Transverse colon (tissue), 4 donors: ENCODE measurements around the gene UBE2E2. TPM values are rescaled to one million over a fixed set of nuclear protein-coding genes. Genes with fewer than 3 reads are reported as not detected.

Experiments used
- DNase-seq: peaks from one replicate; pipeline ENCODE4 v3.0.0-alpha.2; 2019
- H3K27ac ChIP-seq, 4 donors: fragments of 200-600 bp; sonication (generic); 2 replicates each; pipeline ENCODE4 v1.5.1; 2016 to 2018; ENCODE audit warnings: inconsistent platforms in 4 of 4
- H3K27me3 ChIP-seq: fragments of 200-600 bp; sonication (generic); 2 replicates; pipeline ENCODE4 v1.5.1; 2017; ENCODE audit warnings: inconsistent platforms
- H3K36me3 ChIP-seq, 4 donors: fragments of 200-600 bp; sonication (generic); 2 replicates each; pipeline ENCODE4 v1.5.1; 2017 to 2019; ENCODE audit warnings: inconsistent platforms in 4 of 4
- H3K4me1 ChIP-seq, 4 donors: fragments of 200-600 bp; sonication (generic); 2 replicates each; pipeline ENCODE4 v1.5.1; 2017 to 2020; ENCODE audit warnings: inconsistent platforms in 4 of 4
- H3K4me3 ChIP-seq, 4 donors: fragments of 200-600 bp; sonication (generic); 1 replicate in 1 of 4; 2 replicates in 3 of 4; pipeline versions ENCODE4 v1.5.1 to v1.6.1; 2017 to 2019; ENCODE audit warnings: inconsistent platforms in 4 of 4
- H3K9me3 ChIP-seq, 2 donors: fragments of 200-600 bp; sonication (generic); 2 replicates each; pipeline ENCODE4 v1.5.1; 2017 to 2019; ENCODE audit warnings: inconsistent platforms in 2 of 2
- EP300 ChIP-seq: sonication (generic); formaldehyde crosslinking; IDR thresholded peaks from one replicate; pipeline ENCODE4 v1.6.1; 2017; ENCODE audit warnings: antibody characterized with exemption, low read depth
- POLR2A ChIP-seq: fragments of 450-650 bp; IDR thresholded peaks from one replicate; pipeline ENCODE4 v1.6.1; 2016; ENCODE audit warnings: antibody characterized with exemption, mild to moderate bottlenecking, moderate library complexity
- POLR2AphosphoS5 ChIP-seq, 3 donors: sonication (generic); formaldehyde crosslinking; IDR thresholded peaks; one replicate each; pipeline ENCODE4 v1.6.1; 2016; ENCODE audit warnings: antibody characterized with exemption in 3 of 3
- WGBS, 2 donors: methylation state at CpG; one replicate each; pipeline ENCODE4 v1.1.5; 2018; ENCODE audit warnings: low coverage in 1 of 2; 5-methylcytosine and 5-hydroxymethylcytosine counted together
- in situ Hi-C, 4 donors: fragments of 200-750 bp; cut with MboI; loops; one replicate each; pipeline versions ENCODE4 v1.15.0 to v1.15.1; 2017; ENCODE audit warnings: low sequenced_read_pairs in 3 of 4, low pct_ligation_motif_present in 1 of 4, low pct_unique_long_range_greater_than_20kb in 1 of 4
- intact Hi-C: fragments of 100-400 bp; cut with DNase I; formaldehyde crosslinking; loops from one replicate; pipeline ENCODE4 v1.15.1; 2023; ENCODE audit warnings: low total_unique reads
- total RNA-seq, 4 donors: library from RNA; depleted of rRNA; stranded (reverse); fragments of >200 nt; gene quantifications; one replicate each; pipeline ENCODE4 v1.1.0, GENCODE V29; 2016
- TF ChIP-seq, protein P1 (sequence below), 5 experiments: fragments of 200-600 bp in 3 of 5; fragments of 450-650 bp in 2 of 5; sonication (generic) in 3 of 5; IDR thresholded peaks; 1 replicate in 2 of 5; 2 replicates in 3 of 5; pipeline ENCODE4 v1.5.1; 2016 to 2017; ENCODE audit warnings: antibody characterized with exemption in 5 of 5, inconsistent platforms in 3 of 5, mild to moderate bottlenecking in 2 of 5, moderate library complexity in 1 of 5

Gene UBE2E2
- total RNA-seq, 4 donors from 2014 or later: 5.4 to 133 (median 7.6) TPM

- H3K27me3 ChIP-seq: no peaks in the 10 kb centered on the region
- intact Hi-C loops: no loop called here
- no peak for DNase-seq
- WGBS, 2 donors: 83 to 84% methylated on average over 2 of the region's 2 CpGs
- H3K9me3 ChIP-seq: no peaks in the 10 kb centered on the region
- no peak overlapping the region for H3K4me3 ChIP-seq
- in situ Hi-C loops: no loop called here
- TF ChIP-seq POLR2AphosphoS5 (IDR thresholded peaks at IDR 0.05): no peak
- TF ChIP-seq, protein P1, sequence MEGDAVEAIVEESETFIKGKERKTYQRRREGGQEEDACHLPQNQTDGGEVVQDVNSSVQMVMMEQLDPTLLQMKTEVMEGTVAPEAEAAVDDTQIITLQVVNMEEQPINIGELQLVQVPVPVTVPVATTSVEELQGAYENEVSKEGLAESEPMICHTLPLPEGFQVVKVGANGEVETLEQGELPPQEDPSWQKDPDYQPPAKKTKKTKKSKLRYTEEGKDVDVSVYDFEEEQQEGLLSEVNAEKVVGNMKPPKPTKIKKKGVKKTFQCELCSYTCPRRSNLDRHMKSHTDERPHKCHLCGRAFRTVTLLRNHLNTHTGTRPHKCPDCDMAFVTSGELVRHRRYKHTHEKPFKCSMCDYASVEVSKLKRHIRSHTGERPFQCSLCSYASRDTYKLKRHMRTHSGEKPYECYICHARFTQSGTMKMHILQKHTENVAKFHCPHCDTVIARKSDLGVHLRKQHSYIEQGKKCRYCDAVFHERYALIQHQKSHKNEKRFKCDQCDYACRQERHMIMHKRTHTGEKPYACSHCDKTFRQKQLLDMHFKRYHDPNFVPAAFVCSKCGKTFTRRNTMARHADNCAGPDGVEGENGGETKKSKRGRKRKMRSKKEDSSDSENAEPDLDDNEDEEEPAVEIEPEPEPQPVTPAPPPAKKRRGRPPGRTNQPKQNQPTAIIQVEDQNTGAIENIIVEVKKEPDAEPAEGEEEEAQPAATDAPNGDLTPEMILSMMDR (IDR thresholded peaks at IDR 0.05): no peak
- TF ChIP-seq EP300: no peak
- TF ChIP-seq POLR2A: no peak
- no peak overlapping the region for H3K27ac ChIP-seq
- peaks cover 0 to 9% (median 2%) of the 10 kb centered on the region in 4 donors for H3K4me1 ChIP-seq
- no peaks in the 10 kb centered on the region for H3K36me3 ChIP-seq
Observed at GRCh38 chr3:23161308-23161707, 41.8 kb upstream of the UBE2E2 start.

DNA sequence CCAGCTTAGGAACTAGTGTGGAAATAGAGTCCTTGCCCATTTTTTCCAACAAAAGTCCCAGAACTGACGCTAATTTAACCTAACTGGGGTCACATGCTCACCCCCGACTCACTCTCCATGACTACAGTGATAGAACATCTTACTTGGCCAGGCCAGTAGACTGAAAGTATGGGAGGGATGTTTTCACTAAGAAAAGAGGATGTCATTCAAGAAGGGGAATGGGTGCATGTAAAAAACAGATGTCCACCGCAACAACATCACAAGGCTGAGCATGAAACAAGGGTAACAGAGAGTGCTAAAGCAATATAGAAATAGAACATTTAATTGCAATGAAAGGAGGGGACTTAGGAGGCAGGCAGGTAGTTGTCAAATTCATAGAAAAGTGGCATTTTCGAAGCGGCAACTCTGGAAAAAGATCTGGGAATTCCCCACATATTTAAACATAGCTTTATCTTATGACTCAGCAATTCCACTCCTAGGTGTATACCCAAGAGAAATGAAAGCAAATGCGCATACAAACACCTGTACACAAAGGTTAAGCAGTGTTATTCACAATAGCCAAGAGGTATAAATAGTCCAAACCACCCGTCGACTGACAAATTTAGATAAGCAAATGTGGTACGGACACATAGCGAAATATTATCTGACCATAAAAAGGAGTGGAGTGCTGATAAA is 41.1 kb upstream of the UBE2E2 start:
- H3K27ac ChIP-seq: no peak overlapping the region
- 40 to 79% methylated on average over 4 to 10 of the region's 10 CpGs for WGBS, 2 donors
- H3K9me3 ChIP-seq: no peaks in the 10 kb centered on the region
- TF ChIP-seq, protein P1 (IDR thresholded peaks at IDR 0.05): no peak
- no peaks in the 10 kb centered on the region for H3K36me3 ChIP-seq
- in situ Hi-C loops: no loop called here
- DNase-seq: no peak
- intact Hi-C loops: no loop called here
- H3K4me1 ChIP-seq: peaks cover 0 to 6% (median 2%) of the 10 kb centered on the region in 4 donors
- H3K27me3 ChIP-seq: no peaks in the 10 kb centered on the region
- no peak overlapping the region for H3K4me3 ChIP-seq

GRCh38 chr3:23162934-23163333 is 40.2 kb upstream of the UBE2E2 start:
- Histone ChIP-seq H3K4me1 (peaks cover 0 to 4% (median 0%) of the 10 kb centered on the region in 4 donors), H3K9me3 (no peaks in the 10 kb centered on the region), H3K27me3 (no peaks in the 10 kb centered on the region), H3K27ac (no peak overlapping the region), H3K36me3 (no peaks in the 10 kb centered on the region), H3K4me3 (no peak overlapping the region)
- in situ Hi-C loops: no loop called here
- no peak for DNase-seq
- 57 to 80% methylated on average over 1 to 2 of the region's 2 CpGs for WGBS, 2 donors
- intact Hi-C loops: no loop called here
- TF ChIP-seq POLR2AphosphoS5 (IDR thresholded peaks at IDR 0.05): no peak
- no peak for TF ChIP-seq POLR2A
- TF ChIP-seq, protein P1 (IDR thresholded peaks at IDR 0.05): no peak
- no peak for TF ChIP-seq EP300

- in situ Hi-C loops: no loop called here
- no peak for DNase-seq
- Histone ChIP-seq H3K27me3 (no peaks in the 10 kb centered on the region), H3K36me3 (no peaks in the 10 kb centered on the region), H3K27ac (no peak overlapping the region), H3K9me3 (no peaks in the 10 kb centered on the region), H3K4me3 (no peak overlapping the region), H3K4me1 (peaks cover 0 to 3% (median 0%) of the 10 kb centered on the region in 4 donors)
- intact Hi-C loops: no loop called here
- TF ChIP-seq POLR2AphosphoS5 (IDR thresholded peaks at IDR 0.05) (no peak), POLR2A (no peak), EP300 (no peak)
- TF ChIP-seq, protein P1 (IDR thresholded peaks at IDR 0.05): no peak
- 61 to 100% methylated on average over 1 of the region's 1 CpG for WGBS, 2 donors
Observed at GRCh38 chr3:23164746-23165145, 38.4 kb upstream of the UBE2E2 start.
